ENCODE data around the gene PERM1. TPM values are rescaled to one million over a fixed set of nuclear protein-coding genes. Genes with fewer than 3 reads are reported as not detected.

Gene PERM1
- polyA plus RNA-seq, 1 donor (not counting 4 experiments of a cell fraction or from before 2014, with no cell fraction given), result not detected

- Histone ChIP-seq H3K36me3 (ENCODE audit: control insufficient read depth in 2 of 2, extremely low read depth in 1 of 2, insufficient read depth in 2 of 2, low read length in 2 of 2) (peaks cover 42 to 48% of the 10 kb centered on the region in 2 experiments), H3K27ac (ENCODE audit: control insufficient read depth, insufficient read depth, low read length) (no peak overlapping the region), H3K9me1 (ENCODE audit: control insufficient read depth, extremely low read depth, insufficient read depth, low read length) (no peaks in the 10 kb centered on the region), H3K9ac (ENCODE audit: control insufficient read depth, extremely low read depth, insufficient read depth, low read length) (no peak overlapping the region), H3K79me2 (ENCODE audit: control insufficient read depth, insufficient read depth, low read length) (peaks cover 29% of the 10 kb centered on the region), H3K27me3 (ENCODE audit: control insufficient read depth, extremely low read depth, insufficient read depth, low read length) (peaks cover 5% of the 10 kb centered on the region), H3K4me1 (ENCODE audit: control insufficient read depth, extremely low read depth, insufficient read depth, low read length) (peaks cover 13% of the 10 kb centered on the region), H2AFZ (ENCODE audit: control insufficient read depth, low read length) (no peak overlapping the region), H3K9me3 (ENCODE audit: control insufficient read depth, low read depth, low read length) (no peaks in the 10 kb centered on the region), H3K4me3 (ENCODE audit: control insufficient read depth in 2 of 3, extremely low read depth in 1 of 3, insufficient read depth in 2 of 3, low read depth in 1 of 3, low read length in 3 of 3) (no peak overlapping the region), H4K20me1 (ENCODE audit: control insufficient read depth, extremely low read depth, insufficient read depth, low read length) (peaks cover 12% of the 10 kb centered on the region), H3K4me2 (ENCODE audit: control insufficient read depth, extremely low read depth, insufficient read depth, low read depth, low read length) (no peak overlapping the region)
- dilution Hi-C loops (cut with MboI; ENCODE audit: extremely low pct_ligation_motif_present, low sequenced_read_pairs), result no loop called here
- DNase-seq (ENCODE audit: low read depth, low spot score), result no peak
- TF ChIP-seq CTCF (optimal IDR thresholded peaks at IDR 0.05 in 1 of 3, IDR thresholded peaks at IDR 0.05 in 1 of 3, conservative IDR thresholded peaks at IDR 0.05 in 1 of 3; ENCODE audit: extremely low read depth in 1 of 3, insufficient read depth in 2 of 3, low read length in 3 of 3) (no peak), EZH2 (IDR thresholded peaks at IDR 0.05; ENCODE audit: low read length) (no peak)
- no peak for FAIRE-seq
These were observed 25.3 kb downstream of the PERM1 start for GRCh38 chr1:956636-957035.

- DNase-seq (ENCODE audit: low read depth, low spot score), result no peak
- no peak overlapping the region for H2AFZ ChIP-seq (ENCODE audit: control insufficient read depth, low read length)
- H3K27ac ChIP-seq (ENCODE audit: control insufficient read depth, insufficient read depth, low read length), result no peak overlapping the region
- peaks cover 12% of the 10 kb centered on the region for H4K20me1 ChIP-seq (ENCODE audit: control insufficient read depth, extremely low read depth, insufficient read depth, low read length)
- H3K79me2 ChIP-seq (ENCODE audit: control insufficient read depth, insufficient read depth, low read length), result peaks cover 31% of the 10 kb centered on the region
- no peak overlapping the region for H3K9ac ChIP-seq (ENCODE audit: control insufficient read depth, extremely low read depth, insufficient read depth, low read length)
- H3K4me1 ChIP-seq (ENCODE audit: control insufficient read depth, extremely low read depth, insufficient read depth, low read length), result peaks cover 10% of the 10 kb centered on the region
- peaks cover 47 to 58% of the 10 kb centered on the region in 2 experiments for H3K36me3 ChIP-seq (ENCODE audit: control insufficient read depth in 2 of 2, extremely low read depth in 1 of 2, insufficient read depth in 2 of 2, low read length in 2 of 2)
- H3K4me2 ChIP-seq (ENCODE audit: control insufficient read depth, extremely low read depth, insufficient read depth, low read depth, low read length), result no peak overlapping the region
- dilution Hi-C loops (cut with MboI; ENCODE audit: extremely low pct_ligation_motif_present, low sequenced_read_pairs), result no loop called here
- TF ChIP-seq EZH2 (IDR thresholded peaks at IDR 0.05; ENCODE audit: low read length) (no peak), CTCF (optimal IDR thresholded peaks at IDR 0.05 in 1 of 3, IDR thresholded peaks at IDR 0.05 in 1 of 3, conservative IDR thresholded peaks at IDR 0.05 in 1 of 3; ENCODE audit: extremely low read depth in 1 of 3, insufficient read depth in 2 of 3, low read length in 3 of 3) (no peak)
- peaks cover 5% of the 10 kb centered on the region for H3K27me3 ChIP-seq (ENCODE audit: control insufficient read depth, extremely low read depth, insufficient read depth, low read length)
- no peaks in the 10 kb centered on the region for H3K9me1 ChIP-seq (ENCODE audit: control insufficient read depth, extremely low read depth, insufficient read depth, low read length)
- no peaks in the 10 kb centered on the region for H3K9me3 ChIP-seq (ENCODE audit: control insufficient read depth, low read depth, low read length)
- no peak for FAIRE-seq
- no peak overlapping the region for H3K4me3 ChIP-seq (ENCODE audit: control insufficient read depth in 2 of 3, extremely low read depth in 1 of 3, insufficient read depth in 2 of 3, low read depth in 1 of 3, low read length in 3 of 3)
These were observed 26.4 kb downstream of the PERM1 start for GRCh38 chr1:955474-955873.

Measured in keratinocyte (primary cell).